ENCODE measurements around the gene OR4D6. TPM values are rescaled to one million over a fixed set of nuclear protein-coding genes. Genes with fewer than 3 reads are reported as not detected.

Gene OR4D6
- polyA plus RNA-seq, 2 of the 4 experiments (the other 2 are of a cell fraction): not detected

- TF ChIP-seq BHLHE40 (IDR thresholded peaks at IDR 0.05; ENCODE audit: low read depth, low read length): no peak
- TF ChIP-seq POLR2AphosphoS2 (conservative IDR thresholded peaks at IDR 0.05; ENCODE audit: low read length): no peak
- TF ChIP-seq, protein P1, sequence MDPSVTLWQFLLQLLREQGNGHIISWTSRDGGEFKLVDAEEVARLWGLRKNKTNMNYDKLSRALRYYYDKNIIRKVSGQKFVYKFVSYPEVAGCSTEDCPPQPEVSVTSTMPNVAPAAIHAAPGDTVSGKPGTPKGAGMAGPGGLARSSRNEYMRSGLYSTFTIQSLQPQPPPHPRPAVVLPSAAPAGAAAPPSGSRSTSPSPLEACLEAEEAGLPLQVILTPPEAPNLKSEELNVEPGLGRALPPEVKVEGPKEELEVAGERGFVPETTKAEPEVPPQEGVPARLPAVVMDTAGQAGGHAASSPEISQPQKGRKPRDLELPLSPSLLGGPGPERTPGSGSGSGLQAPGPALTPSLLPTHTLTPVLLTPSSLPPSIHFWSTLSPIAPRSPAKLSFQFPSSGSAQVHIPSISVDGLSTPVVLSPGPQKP (IDR thresholded peaks at IDR 0.05; ENCODE audit: low read depth, low read length): no peak
Observed at GRCh38 chr11:59503276-59503675, 46.5 kb downstream of the OR4D6 start, which contains the start of gene OR4D11 (continued).

Other genes starting within 250 kb of the OR4D6 start
- not detected in 2 replicates for gene MPEG1, start 244.0 kb upstream of the OR4D6 start, polyA plus RNA-seq (2011; rRNA removed)
- not detected in 3 replicates for gene MPEG1, start 244.0 kb upstream of the OR4D6 start, polyA plus RNA-seq (2017; fragmentation: RNase III; extraction: RNeasy Plus Mini Kit Qiagen cat#74134 plus additional on column Dnase treatment)
- not detected in 2 replicates for gene OR5AN1, start 98.1 kb upstream of the OR4D6 start, polyA plus RNA-seq (2011; rRNA removed)
- gene OR5AN1, start 98.1 kb upstream of the OR4D6 start, polyA plus RNA-seq (2017; fragmentation: RNase III; extraction: RNeasy Plus Mini Kit Qiagen cat#74134 plus additional on column Dnase treatment): not detected in 3 replicates
- gene OR5A2, start 30.5 kb upstream of the OR4D6 start, polyA plus RNA-seq (2011; rRNA removed): not detected in 2 replicates
- gene OR5A2, start 30.5 kb upstream of the OR4D6 start, polyA plus RNA-seq (2017; fragmentation: RNase III; extraction: RNeasy Plus Mini Kit Qiagen cat#74134 plus additional on column Dnase treatment): not detected in 3 replicates
- not detected in 2 replicates for gene OR5A1, start 20.5 kb upstream of the OR4D6 start, polyA plus RNA-seq (2011; rRNA removed)
- not detected in 3 replicates for gene OR5A1, start 20.5 kb upstream of the OR4D6 start, polyA plus RNA-seq (2017; fragmentation: RNase III; extraction: RNeasy Plus Mini Kit Qiagen cat#74134 plus additional on column Dnase treatment)
- not detected in 2 replicates for gene OR4D10, start 16.4 kb downstream of the OR4D6 start, polyA plus RNA-seq (2011; rRNA removed)
- gene OR4D10, start 16.4 kb downstream of the OR4D6 start, polyA plus RNA-seq (2017; fragmentation: RNase III; extraction: RNeasy Plus Mini Kit Qiagen cat#74134 plus additional on column Dnase treatment): not detected in 3 replicates
- gene OR4D11, start 46.6 kb downstream of the OR4D6 start, polyA plus RNA-seq (2011; rRNA removed): not detected in 2 replicates
- gene OR4D11, start 46.6 kb downstream of the OR4D6 start, polyA plus RNA-seq (2017; fragmentation: RNase III; extraction: RNeasy Plus Mini Kit Qiagen cat#74134 plus additional on column Dnase treatment): not detected in 3 replicates
- not detected in 2 replicates for gene OR4D9, start 54.6 kb downstream of the OR4D6 start, polyA plus RNA-seq (2011; rRNA removed)
- not detected in 3 replicates for gene OR4D9, start 54.6 kb downstream of the OR4D6 start, polyA plus RNA-seq (2017; fragmentation: RNase III; extraction: RNeasy Plus Mini Kit Qiagen cat#74134 plus additional on column Dnase treatment)
- 31.7 and 39.6 TPM in 2 replicates for gene OSBP, start 158.8 kb downstream of the OR4D6 start, polyA plus RNA-seq (2011; rRNA removed)
- gene OSBP, start 158.8 kb downstream of the OR4D6 start, polyA plus RNA-seq (2017; fragmentation: RNase III; extraction: RNeasy Plus Mini Kit Qiagen cat#74134 plus additional on column Dnase treatment): 25.4 to 26.3 TPM (median 25.9 TPM) in 3 replicates
- gene PATL1, start 212.1 kb downstream of the OR4D6 start, polyA plus RNA-seq (2011; rRNA removed): 54.6 and 61.4 TPM in 2 replicates
- gene PATL1, start 212.1 kb downstream of the OR4D6 start, polyA plus RNA-seq (2017; fragmentation: RNase III; extraction: RNeasy Plus Mini Kit Qiagen cat#74134 plus additional on column Dnase treatment): 36.5 to 40.6 TPM (median 37.2 TPM) in 3 replicates

All from A549 (cell line).